Fibroblast of lung (primary cell): ENCODE measurements around the gene DNAJB13. TPM values are rescaled to one million over a fixed set of nuclear protein-coding genes. Genes with fewer than 3 reads are reported as not detected.

Experiments
- DNase-seq, 2 donors: peaks; one replicate each; pipeline versions ENCODE4 v3.0.0 to v3.0.0-alpha.2; 2010; ENCODE audit warnings: low read depth in 2 of 2
- H2AFZ ChIP-seq: 2 replicates; pipeline ENCODE4 v1.5.1; 2012; ENCODE audit warnings: low read length, control low read depth, inconsistent platforms
- H3K27ac ChIP-seq: 2 replicates; pipeline ENCODE4 v1.5.1; 2011; ENCODE audit warnings: low read length, control low read depth; ENCODE audit not compliant: insufficient read depth
- H3K27me3 ChIP-seq: 2 replicates; pipeline ENCODE4 v1.5.1; 2011; ENCODE audit warnings: mild to moderate bottlenecking, low read length; ENCODE audit not compliant: control insufficient read depth, insufficient read depth
- H3K36me3 ChIP-seq: 2 replicates; pipeline ENCODE4 v1.5.1; 2011; ENCODE audit warnings: low read length; ENCODE audit not compliant: control insufficient read depth, insufficient read depth
- H3K4me1 ChIP-seq: 2 replicates; pipeline ENCODE4 v1.5.1; 2011; ENCODE audit warnings: low read length; ENCODE audit not compliant: control insufficient read depth, insufficient read depth; ENCODE audit errors: extremely low read depth
- H3K4me2 ChIP-seq: 2 replicates; pipeline ENCODE4 v1.5.1; 2011; ENCODE audit warnings: low read length, control low read depth; ENCODE audit not compliant: insufficient read depth; ENCODE audit errors: extremely low read depth
- H3K4me3 ChIP-seq, 4 experiments: fragments of 200-600 bp in 1 of 4; sonication (generic) in 1 of 4; replicated peaks in 1 of 4; 2 replicates each; pipeline ENCODE4 v1.5.1; 2011 to 2016; ENCODE audit warnings: low read length in 4 of 4, low read depth in 3 of 4, mild to moderate bottlenecking in 3 of 4, control low read depth in 2 of 4, inconsistent platforms in 1 of 4, mixed read lengths in 1 of 4; ENCODE audit not compliant: insufficient read depth in 1 of 4; ENCODE audit errors: control extremely low read depth in 1 of 4
- H3K79me2 ChIP-seq: 2 replicates; pipeline ENCODE4 v1.5.1; 2012; ENCODE audit warnings: mild to moderate bottlenecking, low read length, inconsistent platforms; ENCODE audit not compliant: control insufficient read depth, insufficient read depth
- H3K9ac ChIP-seq: 2 replicates; pipeline ENCODE4 v1.5.1; 2011; ENCODE audit warnings: mild to moderate bottlenecking, low read length, control low read depth; ENCODE audit not compliant: insufficient read depth
- H3K9me3 ChIP-seq: 2 replicates; pipeline ENCODE4 v1.5.1; 2012; ENCODE audit warnings: low read depth, low read length; ENCODE audit not compliant: control insufficient read depth, insufficient read depth
- H4K20me1 ChIP-seq: 2 replicates; pipeline ENCODE4 v1.5.1; 2011; ENCODE audit warnings: low read length; ENCODE audit not compliant: control insufficient read depth, insufficient read depth; ENCODE audit errors: extremely low read depth
- CTCF ChIP-seq, 2 donors: IDR thresholded peaks in 1 of 2; conservative IDR thresholded peaks in 1 of 2; 1 replicate in 1 of 2; 2 replicates in 1 of 2; pipeline ENCODE4 v1.5.1; 2011 to 2012; ENCODE audit warnings: low read length in 2 of 2, control low read depth in 1 of 2, inconsistent platforms in 1 of 2, low read depth in 1 of 2, mild to moderate bottlenecking in 1 of 2
- EZH2 ChIP-seq: IDR thresholded peaks from 2 replicates; pipeline ENCODE4 v1.5.1; 2012; ENCODE audit warnings: low read length, control low read depth, mild to moderate bottlenecking; ENCODE audit errors: missing control alignments
- polyA plus RNA-seq, 2 donors: library from polyadenylated mRNA; depleted of rRNA in 1 of 2; stranded (reverse) in 1 of 2; unstranded in 1 of 2; fragments of >200 nt; gene quantifications; 2 replicates each; pipeline ENCODE4 v1.2.1, GENCODE V29; 2011 to 2012; ENCODE audit warnings: missing spikeins in 1 of 2
- total RNA-seq: library from RNA; depleted of rRNA; stranded (reverse); fragments of >200 nt; gene quantifications from 2 replicates; pipeline ENCODE4 v1.2.1, GENCODE V29; 2014

DNAJB13 gene
- total and polyA plus RNA-seq, 2 donors (not counting 1 experiment from before 2014, with no cell fraction given) = 0.10 to 0.17 TPM

GRCh38 chr11:73958521-73959141 lies 7.8 kb downstream of the DNAJB13 start:
- Histone ChIP-seq H3K79me2 (no peaks in the 10 kb centered on the region), H3K4me2 (no peak overlapping the region), H3K9ac (no peak overlapping the region), H3K27ac (no peak overlapping the region), H3K4me3 (no peak overlapping the region), H3K27me3 (no peaks in the 10 kb centered on the region), H3K9me3 (no peaks in the 10 kb centered on the region), H3K36me3 (no peaks in the 10 kb centered on the region), H4K20me1 (no peaks in the 10 kb centered on the region), H2AFZ (no peak overlapping the region), H3K4me1 (no peaks in the 10 kb centered on the region)
- no peak for TF ChIP-seq CTCF (conservative IDR thresholded peaks at IDR 0.05 in 1 of 2, IDR thresholded peaks at IDR 0.05 in 1 of 2; ENCODE audit: low read depth in 1 of 2, low read length in 2 of 2)
- TF ChIP-seq EZH2 = no peak
- no peak for DNase-seq

- H2AFZ ChIP-seq = no peak overlapping the region
- TF ChIP-seq CTCF (conservative IDR thresholded peaks at IDR 0.05 in 1 of 2, IDR thresholded peaks at IDR 0.05 in 1 of 2; ENCODE audit: low read depth in 1 of 2, low read length in 2 of 2) = no peak
- TF ChIP-seq EZH2 = no peak
- peaks cover 2% of the 10 kb centered on the region for H3K4me1 ChIP-seq
- DNase-seq = peak in 1 of 2 donors; percentile 66
- H3K4me3 ChIP-seq = no peak overlapping the region
- H3K27ac ChIP-seq = no peak overlapping the region
- no peaks in the 10 kb centered on the region for H3K27me3 ChIP-seq
- H3K9me3 ChIP-seq = no peaks in the 10 kb centered on the region
- H3K4me2 ChIP-seq = no peak overlapping the region
- no peaks in the 10 kb centered on the region for H3K79me2 ChIP-seq
- H3K36me3 ChIP-seq = no peaks in the 10 kb centered on the region
- no peak overlapping the region for H3K9ac ChIP-seq
- H4K20me1 ChIP-seq = no peaks in the 10 kb centered on the region
Observed at GRCh38 chr11:73961321-73961720, 10.5 kb downstream of the DNAJB13 start.

- H3K9me3 ChIP-seq = no peaks in the 10 kb centered on the region
- no peaks in the 10 kb centered on the region for H3K27me3 ChIP-seq
- no peak overlapping the region for H3K9ac ChIP-seq
- H3K4me1 ChIP-seq = peaks cover 2% of the 10 kb centered on the region
- H4K20me1 ChIP-seq = no peaks in the 10 kb centered on the region
- no peak for DNase-seq
- no peak overlapping the region for H2AFZ ChIP-seq
- no peak overlapping the region for H3K27ac ChIP-seq
- H3K36me3 ChIP-seq = no peaks in the 10 kb centered on the region
- no peaks in the 10 kb centered on the region for H3K79me2 ChIP-seq
- no peak for TF ChIP-seq CTCF (conservative IDR thresholded peaks at IDR 0.05 in 1 of 2, IDR thresholded peaks at IDR 0.05 in 1 of 2; ENCODE audit: low read depth in 1 of 2, low read length in 2 of 2)
- no peak for TF ChIP-seq EZH2
- no peak overlapping the region for H3K4me2 ChIP-seq
- no peak overlapping the region for H3K4me3 ChIP-seq
Observed at GRCh38 chr11:73962101-73962705, 11.4 kb downstream of the DNAJB13 start.
